Right atrium auricular region (tissue), 2 donors: ENCODE data around the gene FERD3L. TPM values are rescaled to one million over a fixed set of nuclear protein-coding genes. Genes with fewer than 3 reads are reported as not detected.

ENCODE experiments used
- DNase-seq: peaks from one replicate; pipeline ENCODE4 v3.0.0-alpha.2; 2019; ENCODE audit warnings: low spot score
- H3K27ac ChIP-seq, 2 donors: fragments of 200-600 bp; sonication (generic); 1 replicate in 1 of 2; 2 replicates in 1 of 2; pipeline ENCODE4 v1.5.1; 2016 to 2019
- H3K27me3 ChIP-seq, 2 donors: fragments of 200-600 bp; sonication (generic); one replicate each; pipeline versions ENCODE4 v1.5.1 to v1.6.0; 2017 to 2019
- H3K36me3 ChIP-seq: fragments of 200-600 bp; sonication (generic); one replicate; pipeline ENCODE4 v1.5.1; 2016
- H3K4me1 ChIP-seq, 2 donors: fragments of 200-600 bp; sonication (generic); one replicate each; pipeline versions ENCODE4 v1.5.1 to v1.6.0; 2017 to 2019
- H3K4me3 ChIP-seq, 2 donors: fragments of 200-600 bp; sonication (generic); 1 replicate in 1 of 2; 2 replicates in 1 of 2; pipeline ENCODE4 v1.5.1; 2017 to 2019; ENCODE audit warnings: mild to moderate bottlenecking in 1 of 2, moderate library complexity in 1 of 2
- H3K9me3 ChIP-seq, 2 donors: fragments of 200-600 bp; sonication (generic); one replicate each; pipeline ENCODE4 v1.5.1; 2019
- CTCF ChIP-seq, 2 donors: fragments of 200-600 bp; sonication (generic); IDR thresholded peaks; one replicate each; pipeline ENCODE4 v1.5.1; 2019; ENCODE audit warnings: antibody characterized with exemption in 2 of 2
- total RNA-seq, 2 donors: library from RNA; depleted of rRNA; stranded (reverse); fragments of >200 nt; gene quantifications; one replicate each; pipeline ENCODE4 v1.1.0, GENCODE V29; 2016

Gene FERD3L
- total RNA-seq, 2 donors from 2014 or later, result not detected

- DNase-seq, result no peak
- TF ChIP-seq CTCF (IDR thresholded peaks at IDR 0.05), result no peak
- Histone ChIP-seq H3K27me3 (peaks cover 5 to 13% of the 10 kb centered on the region in 2 donors), H3K27ac (no peak overlapping the region), H3K4me3 (no peak overlapping the region), H3K9me3 (no peaks in the 10 kb centered on the region), H3K36me3 (no peaks in the 10 kb centered on the region), H3K4me1 (peaks cover 0 to 16% of the 10 kb centered on the region in 2 donors)
Measured at GRCh38 chr7:19105546-19105945, 39.7 kb downstream of the FERD3L start.

- H3K4me3 ChIP-seq, result no peak overlapping the region
- H3K4me1 ChIP-seq, result peaks cover 0 to 16% of the 10 kb centered on the region in 2 donors
- DNase-seq, result no peak
- no peaks in the 10 kb centered on the region for H3K36me3 ChIP-seq
- no peak overlapping the region for H3K27ac ChIP-seq
- H3K9me3 ChIP-seq, result no peaks in the 10 kb centered on the region
- no peak for TF ChIP-seq CTCF (IDR thresholded peaks at IDR 0.05)
- peaks cover 5 to 13% of the 10 kb centered on the region in 2 donors for H3K27me3 ChIP-seq
Measured at GRCh38 chr7:19104811-19105210, 40.4 kb downstream of the FERD3L start.

GRCh38 chr7:19102884-19103283 is 42.3 kb downstream of the FERD3L start:
- Histone ChIP-seq H3K27ac (no peak overlapping the region), H3K4me3 (no peak overlapping the region), H3K9me3 (no peaks in the 10 kb centered on the region), H3K4me1 (peaks cover 0 to 10% of the 10 kb centered on the region in 2 donors), H3K36me3 (no peaks in the 10 kb centered on the region), H3K27me3 (peaks cover 1 to 3% of the 10 kb centered on the region in 2 donors)
- no peak for TF ChIP-seq CTCF (IDR thresholded peaks at IDR 0.05)
- DNase-seq, result no peak

- Histone ChIP-seq H3K36me3 (no peaks in the 10 kb centered on the region), H3K4me1 (peaks cover 0 to 6% of the 10 kb centered on the region in 2 donors), H3K4me3 (no peak overlapping the region), H3K9me3 (no peaks in the 10 kb centered on the region), H3K27me3 (no peaks in the 10 kb centered on the region), H3K27ac (no peak overlapping the region)
- DNase-seq, result no peak
- no peak for TF ChIP-seq CTCF (IDR thresholded peaks at IDR 0.05)
Measured at GRCh38 chr7:19101909-19102308, 43.3 kb downstream of the FERD3L start.

- peaks cover 0 to 5% of the 10 kb centered on the region in 2 donors for H3K4me1 ChIP-seq
- no peaks in the 10 kb centered on the region for H3K36me3 ChIP-seq
- no peak overlapping the region for H3K27ac ChIP-seq
- H3K9me3 ChIP-seq, result no peaks in the 10 kb centered on the region
- no peak for TF ChIP-seq CTCF (IDR thresholded peaks at IDR 0.05)
- no peak overlapping the region for H3K4me3 ChIP-seq
- no peaks in the 10 kb centered on the region for H3K27me3 ChIP-seq
- DNase-seq, result no peak
Measured at GRCh38 chr7:19101472-19101871, 43.7 kb downstream of the FERD3L start.

- Histone ChIP-seq H3K36me3 (no peaks in the 10 kb centered on the region), H3K27me3 (no peaks in the 10 kb centered on the region), H3K4me1 (no peaks in the 10 kb centered on the region)
Measured at GRCh38 chr7:19099924-19100323, 45.3 kb downstream of the FERD3L start.

More at GRCh38 chr7:19099924-19100323, 45.3 kb downstream of the FERD3L start:
- Histone ChIP-seq H3K27ac (no peak overlapping the region), H3K9me3 (no peaks in the 10 kb centered on the region), H3K4me3 (no peak overlapping the region)
- no peak for TF ChIP-seq CTCF (IDR thresholded peaks at IDR 0.05)
- DNase-seq, result no peak
